H1 (cell line): ENCODE results near the gene MORC3. TPM values are rescaled to one million over a fixed set of nuclear protein-coding genes. Genes with fewer than 3 reads are reported as not detected.

Experiments
- CTCF ChIA-PET: fragments of 300-600 bp; sonication (Branson Sonifier 250); formaldehyde crosslinking; loops from one replicate; lab custom pipeline; 2021; ENCODE audit not compliant: partially characterized antibody; lab: Charles Lee
- POLR2A ChIA-PET: fragments of 300-600 bp; sonication (Branson Sonifier 250); formaldehyde crosslinking; loops from one replicate; lab custom pipeline; 2021; ENCODE audit warnings: inconsistent platforms; ENCODE audit not compliant: partially characterized antibody; lab: Charles Lee
- DNase-seq, 2 experiments: peaks; one replicate each; pipeline versions ENCODE4 v3.0.0 to v3.0.0-alpha.2; 2010 to 2022; ENCODE audit warnings: low spot score in 2 of 2, low read depth in 1 of 2, mixed read lengths in 1 of 2
- FAIRE-seq: peaks from 2 replicates; lab custom pipeline; 2011; peaks lifted over from hg19 to GRCh38; lab: Jason Lieb, UNC
- H2AFZ ChIP-seq: 2 replicates; pipeline ENCODE4 v1.8.1; 2012; ENCODE audit warnings: low read length, inconsistent platforms
- H2AK5ac ChIP-seq: 2 replicates; pipeline ENCODE4 v1.6.1; 2013; ENCODE audit warnings: low read depth, low read length
- H2BK120ac ChIP-seq: replicated peaks from 2 replicates; pipeline ENCODE3; 2013; ENCODE audit warnings: low read depth, low read length, inconsistent platforms
- H2BK12ac ChIP-seq: 2 replicates; pipeline ENCODE4 v1.6.1; 2013; ENCODE audit warnings: low read depth, low read length
- H2BK15ac ChIP-seq: 2 replicates; pipeline ENCODE4 v1.6.1; 2013; ENCODE audit warnings: low read length
- H2BK20ac ChIP-seq: 2 replicates; pipeline ENCODE4 v1.6.1; 2013; ENCODE audit warnings: low read length
- H2BK5ac ChIP-seq: 2 replicates; pipeline ENCODE4 v1.6.1; 2013; ENCODE audit warnings: low read depth, low read length
- H3K14ac ChIP-seq: 2 replicates; pipeline ENCODE4 v1.6.1; 2013; ENCODE audit warnings: inconsistent platforms; ENCODE audit not compliant: insufficient read length
- H3K18ac ChIP-seq: 2 replicates; pipeline ENCODE4 v1.6.1; 2013; ENCODE audit warnings: low read length; ENCODE audit errors: extremely low read depth
- H3K23ac ChIP-seq: 2 replicates; pipeline ENCODE4 v1.6.1; 2013; ENCODE audit warnings: inconsistent platforms; ENCODE audit not compliant: insufficient read length
- H3K23me2 ChIP-seq: 2 replicates; pipeline ENCODE4 v1.6.1; 2013; ENCODE audit warnings: low read depth, low read length
- H3K27ac ChIP-seq: 2 replicates; pipeline ENCODE4 v1.6.1; 2011; ENCODE audit warnings: low read depth, low read length, inconsistent platforms
- H3K27me3 ChIP-seq, 4 experiments: replicated peaks in 1 of 4; 1 replicate in 1 of 4; 2 replicates in 3 of 4; pipeline versions ENCODE4 v1.6.1 to v1.8.1; 2011 to 2013; ENCODE audit warnings: low read length in 3 of 4, mild to moderate bottlenecking in 3 of 4, inconsistent platforms in 2 of 4, mixed read lengths in 2 of 4, moderate library complexity in 1 of 4; ENCODE audit not compliant: control insufficient read depth in 3 of 4, insufficient read depth in 3 of 4; ENCODE audit errors: extremely low read depth in 1 of 4
- H3K36me3 ChIP-seq, 4 experiments: 2 replicates each; pipeline versions ENCODE4 v1.6.1 to v1.8.1; 2011 to 2013; ENCODE audit warnings: mild to moderate bottlenecking in 4 of 4, low read length in 3 of 4, moderate library complexity in 2 of 4, control low read depth in 1 of 4, inconsistent platforms in 1 of 4; ENCODE audit not compliant: insufficient read depth in 4 of 4, control insufficient read depth in 2 of 4
- H3K4ac ChIP-seq: replicated peaks from 2 replicates; pipeline ENCODE3; 2013; ENCODE audit warnings: low read length, low read depth, mixed read lengths, inconsistent platforms; ENCODE audit not compliant: insufficient read length
- H3K4me1 ChIP-seq, 4 experiments: replicated peaks in 1 of 4; 1 replicate in 1 of 4; 2 replicates in 3 of 4; pipeline versions ENCODE4 v1.6.1 to v1.8.1; 2011 to 2013; ENCODE audit warnings: low read length in 3 of 4, inconsistent platforms in 2 of 4, mixed read lengths in 1 of 4; ENCODE audit not compliant: insufficient read depth in 4 of 4, control insufficient read depth in 3 of 4
- H3K4me2 ChIP-seq, 2 experiments: 2 replicates each; pipeline versions ENCODE4 v1.6.1 to v1.8.1; 2011 to 2013; ENCODE audit warnings: low read depth in 2 of 2, low read length in 2 of 2, control low read depth in 1 of 2, inconsistent platforms in 1 of 2, mild to moderate bottlenecking in 1 of 2; ENCODE audit not compliant: insufficient read depth in 1 of 2
- H3K4me3 ChIP-seq, 4 experiments: fragments of 200-600, 300-600 bp in 1 of 4; sonication (generic), shearing (Covaris generic), sonication (Bioruptor Twin) in 1 of 4; 2 replicates each; pipeline versions ENCODE4 v1.5.1 to v1.8.1; 2011 to 2016; ENCODE audit warnings: low read length in 4 of 4, low read depth in 3 of 4, control low read depth in 2 of 4, inconsistent platforms in 2 of 4, mild to moderate bottlenecking in 2 of 4, mixed read lengths in 1 of 4, moderate library complexity in 1 of 4; ENCODE audit not compliant: insufficient read depth in 2 of 4; ENCODE audit errors: extremely low read depth in 1 of 4
- H3K56ac ChIP-seq: replicated peaks from 2 replicates; pipeline ENCODE3; 2013; ENCODE audit warnings: low read depth, mild to moderate bottlenecking, mixed read lengths, low read length, inconsistent platforms; ENCODE audit not compliant: insufficient read length
- H3K79me1 ChIP-seq: 2 replicates; pipeline ENCODE4 v1.6.1; 2013; ENCODE audit warnings: low read depth, low read length, control low read depth
- H3K79me2 ChIP-seq, 2 experiments: 2 replicates each; pipeline versions ENCODE4 v1.6.1 to v1.8.1; 2012 to 2013; ENCODE audit warnings: low read length in 2 of 2, mild to moderate bottlenecking in 2 of 2, inconsistent platforms in 1 of 2; ENCODE audit not compliant: insufficient read depth in 2 of 2, control insufficient read depth in 1 of 2
- H3K9ac ChIP-seq, 4 experiments: replicated peaks in 1 of 4; 1 replicate in 1 of 4; 2 replicates in 3 of 4; pipeline versions ENCODE4 v1.6.1 to v1.8.1; 2011 to 2013; ENCODE audit warnings: low read depth in 3 of 4, low read length in 3 of 4, control low read depth in 2 of 4, mild to moderate bottlenecking in 2 of 4, moderate library complexity in 2 of 4, inconsistent platforms in 1 of 4; ENCODE audit errors: extremely low read depth in 1 of 4
- H3K9me3 ChIP-seq, 2 experiments: 2 replicates each; pipeline versions ENCODE4 v1.6.1 to v1.8.1; 2012 to 2013; ENCODE audit warnings: mild to moderate bottlenecking in 2 of 2, moderate library complexity in 2 of 2, control low read depth in 1 of 2, inconsistent platforms in 1 of 2, low read depth in 1 of 2, low read length in 1 of 2, mixed read lengths in 1 of 2; ENCODE audit not compliant: insufficient read depth in 2 of 2
- H4K20me1 ChIP-seq, 2 experiments: replicated peaks in 1 of 2; 2 replicates each; pipeline versions ENCODE3 to v1.8.1; 2011 to 2013; ENCODE audit warnings: inconsistent platforms in 2 of 2, low read length in 2 of 2, mild to moderate bottlenecking in 1 of 2; ENCODE audit not compliant: insufficient read depth in 2 of 2, control insufficient read depth in 1 of 2
- H4K5ac ChIP-seq: 2 replicates; pipeline ENCODE4 v1.6.1; 2013; ENCODE audit warnings: low read length, low read depth, mixed read lengths, inconsistent platforms; ENCODE audit not compliant: insufficient read length
- H4K8ac ChIP-seq: 2 replicates; pipeline ENCODE4 v1.8.0; 2013; ENCODE audit warnings: mild to moderate bottlenecking, moderate library complexity, low read length, inconsistent platforms; ENCODE audit not compliant: insufficient read depth; ENCODE audit errors: extremely low read depth
- H4K91ac ChIP-seq: replicated peaks from 2 replicates; pipeline ENCODE3; 2013; ENCODE audit warnings: low read length, mixed read lengths, inconsistent platforms; ENCODE audit not compliant: insufficient read length
- CBX8 ChIP-seq: fragments of 300-800, 300-1000 bp; sonication (generic); IDR thresholded peaks from 2 replicates; pipeline ENCODE4 v1.7.1; 2016; ENCODE audit warnings: low read depth, low read length, borderline replicate concordance
- EZH2 ChIP-seq: fragments of 200-600 bp; sonication (generic); IDR thresholded peaks from 2 replicates; pipeline ENCODE4 v1.7.1; 2012; ENCODE audit warnings: low read depth, mild to moderate bottlenecking, moderate library complexity, low read length, inconsistent platforms; ENCODE audit not compliant: severe bottlenecking
- JUN ChIP-seq: IDR thresholded peaks from 2 replicates; pipeline ENCODE4 v1.6.1; 2011; ENCODE audit warnings: low read depth, mild to moderate bottlenecking, improper control_type of control experiment, low read length
- NRF1 ChIP-seq: IDR thresholded peaks from 2 replicates; pipeline ENCODE4 v1.6.1; 2011; ENCODE audit warnings: mild to moderate bottlenecking, low read depth, low read length, improper control_type of control experiment
- POLR2AphosphoS5 ChIP-seq: IDR thresholded peaks from 2 replicates; pipeline ENCODE4 v1.6.1; 2011; ENCODE audit warnings: low read depth, low read length
- RNF2 ChIP-seq: fragments of 200-900, 300-1000 bp; sonication (generic); IDR thresholded peaks from 2 replicates; pipeline ENCODE4 v1.7.1; 2016; ENCODE audit warnings: borderline replicate concordance, low read depth, mild to moderate bottlenecking, antibody characterized with exemption, low read length; ENCODE audit not compliant: poor library complexity, severe bottlenecking; ENCODE audit errors: missing control alignments
- SAP30 ChIP-seq: fragments of 300-600 bp; sonication (generic); IDR thresholded peaks from 2 replicates; pipeline ENCODE4 v1.7.1; 2012; ENCODE audit warnings: low read length, moderate library complexity, mild to moderate bottlenecking, inconsistent platforms; ENCODE audit not compliant: insufficient read depth, insufficient replicate concordance
- SP4 ChIP-seq: IDR thresholded peaks from 2 replicates; pipeline ENCODE4 v1.6.1; 2012; ENCODE audit warnings: low read length, inconsistent platforms
- USF2 ChIP-seq: IDR thresholded peaks from 2 replicates; pipeline ENCODE4 v1.6.1; 2011; ENCODE audit warnings: low read length, improper control_type of control experiment
- WGBS, 2 experiments: shearing (Covaris generic) in 1 of 2; methylation state at CpG; one replicate each; pipeline versions ENCODE4 v1.1.6 to v1.1.7; 2013 to 2015; ENCODE audit warnings: low lambda C conversion rate in 2 of 2, mixed read lengths in 2 of 2, inconsistent platforms in 1 of 2, low coverage in 1 of 2, missing lambda C conversion rate in 1 of 2; ENCODE audit not compliant: insufficient replicate concordance in 2 of 2, insufficient coverage in 1 of 2, insufficient read length in 1 of 2; ENCODE audit errors: extremely low coverage in 1 of 2, missing lambda C conversion rate in 1 of 2; 5-methylcytosine and 5-hydroxymethylcytosine counted together
- polyA plus RNA-seq, 7 experiments: library from polyadenylated mRNA; depleted of rRNA in 3 of 7; stranded (reverse) in 5 of 7; unstranded in 2 of 7; fragments of >200 nt in 5 of 7; fragments of 200-250 nt in 2 of 7; gene quantifications; 1 replicate in 5 of 7; 2 replicates in 1 of 7; 4 replicates in 1 of 7; pipeline versions ENCODE4 v1.2.1 to v1.2.3, GENCODE V29; 2011 to 2013; ENCODE audit warnings: missing spikeins in 2 of 7, mixed read lengths in 2 of 7
- total RNA-seq: library from RNA; stranded (reverse); fragmentation: NEBNext Ultra II Directional; extraction: Animal tissue kit (Norgen Biotek cat#: 25700); gene quantifications from 2 replicates; pipeline ENCODE4 v1.2.1, GENCODE V29; 2021

Gene MORC3
- total and polyA plus RNA-seq, 2 of the 8 experiments (the other 6 are each of a cell fraction or from before 2014, with no cell fraction given), result 5.0 to 20.4 TPM

GRCh38 chr21:36297406-36297937 is 22.5 kb upstream of the MORC3 start:
- no peaks in the 10 kb centered on the region for H3K79me2 ChIP-seq
- H3K18ac ChIP-seq, result no peak overlapping the region
- FAIRE-seq (no peak), DNase-seq (no peak)
- H3K4me3 ChIP-seq, result no peak overlapping the region
- no peak overlapping the region; the same call in 1 of the 2 replicates for H4K8ac ChIP-seq
- no peaks in the 10 kb centered on the region for H3K9me3 ChIP-seq
- H3K27ac ChIP-seq, result no peak overlapping the region
- WGBS, 2 experiments, result 85% methylated on average over 4 of the region's 4 CpGs; no CpG with 5 or more reads in 1 of the 2 experiments
- no peaks in the 10 kb centered on the region for H3K79me1 ChIP-seq
- H3K14ac ChIP-seq, result no peak overlapping the region
- H2AFZ ChIP-seq, result no peak overlapping the region
- H2BK15ac ChIP-seq, result no peak overlapping the region
- no peak overlapping the region for H3K4ac ChIP-seq
- no peaks in the 10 kb centered on the region for H3K4me1 ChIP-seq
- no peak overlapping the region for H2BK20ac ChIP-seq
- H3K9ac ChIP-seq, result no peak overlapping the region
- H4K91ac ChIP-seq, result no peak overlapping the region
- no peak for TF ChIP-seq USF2
- TF ChIP-seq EZH2, result no peak
- no peak for TF ChIP-seq RNF2
- TF ChIP-seq SAP30, result no peak
- TF ChIP-seq POLR2AphosphoS5, result no peak
- TF ChIP-seq CBX8, result no peak
- no peak for TF ChIP-seq SP4
- TF ChIP-seq JUN, result no peak
- no peak for TF ChIP-seq NRF1
- ChIA-PET CTCF (interaction anchor here (0.7 to 0.9 kb wide), 3 partner anchors 33 to 151 kb away, joined by 3 to 4 read pairs (median 3); no protein-coding TSS in a partner anchor), POLR2A (interaction anchor here (1.0 to 1.6 kb wide), 2 partner anchors 22 to 43 kb away, joined by 3 to 10 read pairs; partner anchors contain the start of gene MORC3)
- H2BK12ac ChIP-seq, result no peak overlapping the region
- H2AK5ac ChIP-seq, result no peak overlapping the region
- H3K56ac ChIP-seq, result no peak overlapping the region
- H3K27me3 ChIP-seq, result no peaks in the 10 kb centered on the region
- H2BK5ac ChIP-seq, result no peak overlapping the region
- peaks cover 0 to 4% (median 0%) of the 10 kb centered on the region in 4 experiments; a peak in 1 of 8 replicates for H3K36me3 ChIP-seq
- H3K23me2 ChIP-seq, result no peaks in the 10 kb centered on the region
- no peak overlapping the region for H3K4me2 ChIP-seq
- H3K23ac ChIP-seq, result no peak overlapping the region
- no peak overlapping the region for H4K5ac ChIP-seq
- no peaks in the 10 kb centered on the region for H4K20me1 ChIP-seq
- no peak overlapping the region for H2BK120ac ChIP-seq
